ENCODE results near the gene PLAAT4.

The PLAAT4 gene, protein sequence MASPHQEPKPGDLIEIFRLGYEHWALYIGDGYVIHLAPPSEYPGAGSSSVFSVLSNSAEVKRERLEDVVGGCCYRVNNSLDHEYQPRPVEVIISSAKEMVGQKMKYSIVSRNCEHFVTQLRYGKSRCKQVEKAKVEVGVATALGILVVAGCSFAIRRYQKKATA
- 75.8 to 150 reads per million in 2 donors for total RNA-seq

DNA sequence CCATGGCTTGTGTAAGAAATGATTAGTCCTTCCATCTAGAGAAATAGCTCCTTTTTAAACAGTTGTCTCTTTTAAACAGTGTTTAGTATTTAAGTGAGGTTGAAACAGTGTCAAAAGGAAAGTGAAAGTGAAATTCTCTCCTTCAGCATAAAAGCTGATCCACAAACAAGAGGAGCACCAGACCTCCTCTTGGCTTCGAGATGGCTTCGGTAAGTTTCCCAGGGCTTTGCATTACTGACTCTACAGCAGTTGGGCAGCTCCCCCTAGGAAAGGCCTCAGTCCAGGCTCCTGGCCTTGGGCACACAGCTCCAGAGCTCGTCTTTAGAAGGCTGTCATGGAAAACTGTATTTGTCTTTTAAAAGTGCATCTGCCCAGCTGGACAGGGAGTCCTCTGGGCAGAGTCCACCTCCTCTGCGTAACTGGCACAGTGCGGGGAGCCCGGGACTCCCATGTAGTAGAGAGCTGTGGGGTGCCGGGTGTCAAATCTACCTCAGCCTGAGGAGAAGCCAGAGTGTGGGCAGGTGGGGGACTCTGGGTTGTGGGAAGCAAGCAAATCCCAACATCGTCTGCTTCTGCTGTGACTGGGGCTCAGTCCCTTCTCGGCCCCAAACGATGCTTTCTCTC is at the start of gene PLAAT4:
Gene PLAAT4, plus strand, starts transcription at position 140 of the 624 bp plus-strand sequence. Its CDS starts 61 bp downstream, at position 201.
- DNase-seq, result no peak

GRCh38 chr11:63488789-63489188 is 47.8 kb upstream of the PLAAT4 start:
- DNase-seq, result no peak

GRCh38 chr11:63489879-63490278 is 46.7 kb upstream of the PLAAT4 start:
- DNase-seq, result no peak

DNA sequence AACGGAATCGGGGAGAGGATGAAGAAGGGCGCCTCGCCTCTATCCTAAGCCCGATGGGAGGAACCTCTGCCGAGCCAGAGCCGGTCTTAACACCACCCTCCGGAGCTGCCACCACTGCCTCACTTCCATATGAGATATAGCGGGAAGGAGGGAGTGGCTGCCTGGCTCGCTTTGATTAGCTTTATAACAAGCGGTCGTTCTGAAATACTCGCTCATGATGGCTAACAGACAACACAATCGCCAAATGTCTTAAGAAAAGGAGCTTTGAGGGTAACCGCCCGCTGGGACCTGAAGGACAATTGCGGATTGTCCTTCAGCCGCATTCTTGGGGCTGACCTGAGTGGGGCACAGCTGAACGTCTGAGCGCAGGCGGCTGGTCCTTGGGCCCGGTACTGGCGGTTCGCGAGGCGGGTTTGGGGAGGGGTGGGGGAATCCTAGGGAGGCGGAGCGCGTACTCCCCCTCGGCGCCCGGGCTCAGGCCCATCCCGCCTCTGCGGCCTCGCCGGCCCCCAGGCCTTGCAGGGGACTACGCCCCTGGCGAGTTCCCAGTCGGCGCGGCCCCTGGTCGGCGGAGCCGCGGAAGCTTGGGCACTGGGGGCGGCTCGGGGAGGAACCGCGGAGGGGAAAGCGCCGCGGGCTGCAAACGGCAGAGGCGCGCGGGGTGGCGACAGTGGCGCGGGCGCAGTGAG is 45.9 kb upstream of the PLAAT4 start, which contains the start of gene PLAAT5:
Gene PLAAT5, minus strand, starts transcription at position 617 of the 689 bp plus-strand sequence. Its CDS starts 133 bp downstream, at position 484.
- no peak for DNase-seq

DNA sequence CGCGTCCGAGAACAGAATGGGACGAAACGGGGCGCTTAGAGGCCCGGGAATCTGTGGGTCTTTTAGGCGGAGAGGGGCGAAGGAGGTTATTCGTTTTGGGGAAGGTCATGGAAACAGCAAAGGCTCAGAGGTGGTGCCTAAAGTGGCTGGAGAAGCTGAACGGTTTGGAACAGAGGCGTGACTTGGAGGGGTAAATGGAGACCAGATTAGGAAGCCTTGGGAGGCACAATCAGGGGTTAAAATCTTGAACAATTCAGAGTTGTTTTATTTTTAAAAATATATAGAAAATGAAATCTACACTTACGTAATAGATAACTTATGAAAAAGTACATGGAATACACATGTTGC is 45.4 kb upstream of the PLAAT4 start:
- DNase-seq, result no peak

- no peak for DNase-seq
Observed at GRCh38 chr11:63491636-63492372, 44.8 kb upstream of the PLAAT4 start.

GRCh38 chr11:63492441-63492840 is 44.2 kb upstream of the PLAAT4 start:
- DNase-seq, result no peak

DNA sequence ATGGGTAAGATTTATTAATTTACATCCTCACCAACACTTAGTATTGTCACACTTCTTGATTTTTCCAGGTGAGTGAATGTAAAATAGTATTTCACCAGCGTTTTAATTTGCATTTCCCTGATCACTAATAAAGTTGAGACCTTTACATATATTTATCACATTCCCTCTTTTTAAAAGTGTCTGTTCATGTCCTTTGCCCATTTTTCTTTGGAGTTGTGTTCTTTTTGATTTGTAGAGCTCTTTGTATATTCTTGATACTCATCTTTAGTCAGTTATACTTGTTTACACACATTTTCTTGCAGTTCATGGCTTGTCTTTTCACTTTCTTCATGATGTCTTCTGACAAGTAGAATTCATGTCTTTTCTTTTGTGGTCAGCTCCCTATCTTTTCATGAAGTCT is 43.5 kb upstream of the PLAAT4 start:
- DNase-seq, result no peak

DNA sequence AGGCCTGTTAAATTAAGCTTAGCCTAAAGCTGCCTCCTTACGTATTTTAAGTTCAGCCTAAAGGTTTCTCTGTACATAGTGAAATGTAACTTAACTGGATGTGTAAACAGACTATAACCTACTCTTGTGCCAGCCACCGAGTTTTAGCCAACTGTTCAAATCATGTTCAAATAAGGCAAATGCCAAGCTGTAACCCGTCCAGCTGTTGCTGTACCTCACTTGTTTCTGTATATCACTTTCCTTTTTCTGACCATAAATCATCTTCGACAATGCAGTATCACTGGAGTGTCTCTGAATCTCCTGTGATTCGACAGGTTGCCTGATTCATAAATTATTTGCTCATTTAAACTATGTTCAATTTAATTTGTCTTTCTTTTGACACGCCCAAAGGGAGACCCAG is 41.6 kb upstream of the PLAAT4 start:
- DNase-seq, result no peak

DNA sequence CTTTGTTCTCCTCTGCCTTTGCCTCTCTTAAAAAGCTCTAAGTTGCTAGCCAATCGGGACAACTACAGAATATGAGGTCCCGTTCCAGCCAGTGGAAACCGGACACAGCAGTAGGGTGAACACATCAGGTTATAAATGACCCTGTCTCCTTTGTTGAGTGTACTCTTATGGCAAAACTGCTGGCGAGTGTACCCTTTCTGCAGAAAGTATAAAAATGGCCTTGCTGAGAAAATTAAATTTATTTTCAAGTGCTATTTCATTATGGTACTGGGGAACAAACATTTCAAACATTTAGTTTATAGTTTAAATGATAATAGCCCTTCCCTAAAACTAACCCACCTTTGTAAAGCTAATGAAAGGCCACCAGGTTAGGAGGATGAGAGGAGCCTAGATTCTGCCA is 36.7 kb upstream of the PLAAT4 start:
- DNase-seq, result no peak

GRCh38 chr11:63501236-63501635 is 35.4 kb upstream of the PLAAT4 start:
- no peak for DNase-seq

DNA sequence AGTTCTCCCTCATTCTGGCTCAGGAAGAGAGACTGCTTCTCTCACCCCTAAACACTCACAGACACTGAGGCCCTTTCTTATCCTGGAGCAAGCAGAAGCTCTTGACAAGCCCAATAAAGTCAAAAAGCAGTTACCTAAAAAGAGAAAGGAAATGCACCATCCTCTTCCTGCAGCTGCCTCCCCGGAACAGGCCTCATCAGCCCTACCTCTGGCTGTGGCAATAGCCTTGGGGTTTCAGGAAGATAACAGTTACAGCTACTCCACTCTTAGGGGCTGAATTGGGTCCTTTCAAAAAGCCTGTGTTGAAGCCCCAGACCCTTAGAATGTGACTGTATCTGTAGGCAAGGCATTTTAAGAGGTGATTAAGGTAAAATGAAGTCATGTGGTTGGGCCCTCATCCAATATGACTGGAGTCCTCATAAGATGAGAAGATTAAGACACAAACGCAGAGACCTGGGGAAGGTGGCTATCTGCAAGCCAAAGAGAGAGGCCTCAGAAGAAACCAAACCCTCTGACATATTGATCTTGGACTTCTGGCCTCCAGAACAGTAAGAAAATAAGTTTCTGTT is 34.3 kb upstream of the PLAAT4 start:
- DNase-seq, result no peak

- DNase-seq, result no peak
Observed at GRCh38 chr11:63503492-63503891, 33.1 kb upstream of the PLAAT4 start.

- no peak for DNase-seq
Observed at GRCh38 chr11:63504054-63504453, 32.6 kb upstream of the PLAAT4 start.

DNA sequence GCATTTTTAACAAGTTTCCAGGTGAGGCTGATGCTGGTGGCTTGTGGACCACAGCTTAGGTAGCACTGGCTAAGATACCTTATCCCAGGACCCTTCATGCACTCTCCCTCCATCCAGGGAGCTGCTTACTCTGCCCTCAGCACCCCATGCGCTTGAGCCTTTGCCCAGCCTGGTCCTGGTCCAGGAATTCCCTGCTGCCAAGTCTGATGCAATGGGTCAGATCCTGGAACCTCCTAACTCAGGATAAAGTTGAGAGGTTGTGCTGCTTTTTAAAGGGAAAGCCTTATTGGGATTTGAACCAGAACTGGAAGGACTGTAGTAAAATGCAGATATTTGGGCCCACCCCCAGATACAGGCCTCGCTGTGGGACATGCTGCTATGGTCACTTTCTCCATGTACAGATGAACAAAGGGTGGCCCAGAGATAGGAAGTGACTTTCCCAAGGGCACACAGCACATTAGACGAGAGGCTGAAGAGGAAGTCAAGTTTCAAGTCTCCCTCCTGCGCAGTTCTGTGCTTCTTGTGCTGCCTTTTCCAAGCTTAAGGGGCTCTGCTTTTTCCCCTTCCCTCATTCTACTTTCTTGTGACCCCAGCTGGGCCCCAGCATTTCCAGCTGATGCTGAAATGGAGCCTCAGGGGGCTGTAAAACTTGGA is 31.5 kb upstream of the PLAAT4 start:
- DNase-seq, result no peak

- no peak for DNase-seq
Observed at GRCh38 chr11:63505857-63506528, 30.6 kb upstream of the PLAAT4 start, which contains the start of gene LGALS12. LGALS12 (plus strand) TSS chr11:63506084; CDS start chr11:63506459, 375 bp downstream.

GRCh38 chr11:63506876-63507275 is 29.7 kb upstream of the PLAAT4 start:
- DNase-seq, result no peak

DNA sequence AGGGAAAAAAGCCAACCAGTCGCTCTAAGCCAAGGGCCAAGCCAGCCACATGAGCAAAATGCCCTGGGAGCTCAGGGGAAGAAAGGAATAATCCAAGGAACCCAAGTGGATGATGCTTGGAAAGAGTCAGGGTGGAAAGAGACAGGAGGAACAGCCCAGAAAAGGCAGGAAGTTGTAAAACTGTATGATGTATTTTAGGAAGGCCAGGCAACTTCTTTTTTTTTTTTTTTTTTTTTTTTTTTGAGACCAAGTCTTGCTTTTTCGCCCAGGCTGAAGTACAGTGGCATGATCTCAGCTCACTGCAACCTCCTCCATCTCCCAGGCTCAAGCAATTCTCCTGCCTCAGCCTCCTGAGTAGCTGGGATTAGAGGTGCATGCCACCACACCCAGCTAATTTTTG is 29.1 kb upstream of the PLAAT4 start:
- no peak for DNase-seq

- no peak for DNase-seq
Observed at GRCh38 chr11:63508009-63508408, 28.6 kb upstream of the PLAAT4 start.

GRCh38 chr11:63508745-63509144 is 27.9 kb upstream of the PLAAT4 start:
- no peak for DNase-seq

DNA sequence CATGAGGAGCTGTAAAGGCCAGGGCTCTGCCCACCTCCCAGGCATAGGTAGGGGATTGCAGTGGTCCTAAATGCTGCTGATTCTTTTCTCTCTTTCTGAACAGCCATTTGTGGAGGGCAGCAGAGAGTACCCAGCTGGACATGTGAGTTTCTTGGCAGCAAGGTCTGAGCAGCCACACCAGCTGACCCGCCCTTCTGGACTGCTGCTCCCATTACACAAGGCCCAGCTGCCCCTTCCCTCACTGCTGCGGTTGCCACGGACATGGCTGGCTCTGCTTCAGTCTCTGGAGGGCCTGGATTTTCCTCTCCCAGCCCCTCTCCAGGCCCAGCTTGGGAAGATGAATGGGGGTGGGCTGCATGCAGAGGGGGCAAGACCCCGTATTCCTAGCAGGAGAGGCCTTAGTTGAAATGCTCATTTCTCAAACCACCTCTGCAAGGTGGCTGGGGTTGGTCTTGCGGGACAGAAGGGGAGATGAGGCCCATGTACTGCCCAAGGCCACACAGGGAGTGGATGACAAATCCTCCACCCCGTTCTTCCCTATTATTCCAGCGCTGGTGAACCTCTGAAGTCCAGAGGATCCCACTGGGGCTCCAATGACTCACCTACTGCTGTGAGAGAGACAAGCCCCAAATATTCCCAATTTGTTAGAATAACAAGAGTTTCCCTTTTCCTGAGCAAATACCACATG is 26.1 kb upstream of the PLAAT4 start:
- no peak for DNase-seq

Data from activated gamma-delta T cell (primary cell).